Mesenchymal stem cell (in vitro differentiated cells and primary cell): ENCODE results near the gene SP1.

Experiments used
- DNase-seq: peaks from one replicate; pipeline ENCODE4 v3.0.0-alpha.2; 2013
- H2AFZ ChIP-seq: one replicate; pipeline ENCODE4 v1.6.1; 2013; ENCODE audit warnings: low read depth, mild to moderate bottlenecking, control low read depth, inconsistent platforms, low read length, moderate library complexity
- H2AK5ac ChIP-seq: 2 replicates; pipeline ENCODE4 v1.6.1; 2013; ENCODE audit warnings: low read length, moderate library complexity, mild to moderate bottlenecking, inconsistent platforms; ENCODE audit not compliant: severe bottlenecking
- H2BK120ac ChIP-seq: one replicate; pipeline ENCODE4 v1.6.1; 2013; ENCODE audit warnings: low read depth, mild to moderate bottlenecking, inconsistent platforms, low read length, moderate library complexity
- H2BK12ac ChIP-seq, 2 experiments: one replicate each; pipeline ENCODE4 v1.6.1; 2013; ENCODE audit warnings: inconsistent platforms in 2 of 2, low read length in 2 of 2, mild to moderate bottlenecking in 2 of 2, moderate library complexity in 2 of 2, control low read depth in 1 of 2
- H2BK15ac ChIP-seq: one replicate; pipeline ENCODE4 v1.6.1; 2013; ENCODE audit warnings: mild to moderate bottlenecking, low read depth, inconsistent platforms; ENCODE audit not compliant: poor library complexity, severe bottlenecking
- H2BK5ac ChIP-seq: 2 replicates; pipeline ENCODE4 v1.6.1; 2013; ENCODE audit warnings: low read depth, mild to moderate bottlenecking, low read length, control low read depth, inconsistent platforms; ENCODE audit not compliant: poor library complexity, severe bottlenecking
- H3K14ac ChIP-seq, 2 experiments: one replicate each; pipeline ENCODE4 v1.6.1; 2013; ENCODE audit warnings: inconsistent platforms in 2 of 2, low read length in 2 of 2, control low read depth in 1 of 2, mild to moderate bottlenecking in 1 of 2, moderate library complexity in 1 of 2
- H3K18ac ChIP-seq, 2 experiments: one replicate each; pipeline ENCODE4 v1.6.1; 2013; ENCODE audit warnings: inconsistent platforms in 2 of 2, low read length in 2 of 2, control low read depth in 1 of 2, low read depth in 1 of 2, mild to moderate bottlenecking in 1 of 2
- H3K23ac ChIP-seq, 2 experiments: one replicate each; pipeline ENCODE4 v1.6.1; 2013; ENCODE audit warnings: inconsistent platforms in 2 of 2, low read length in 2 of 2, mild to moderate bottlenecking in 2 of 2, moderate library complexity in 2 of 2, control low read depth in 1 of 2
- H3K27ac ChIP-seq: 2 replicates; pipeline ENCODE4 v1.5.1; 2013; ENCODE audit warnings: mild to moderate bottlenecking, moderate library complexity, low read length, control low read depth, inconsistent platforms; ENCODE audit not compliant: poor library complexity, severe bottlenecking
- H3K27me3 ChIP-seq, 2 experiments: 2 replicates each; pipeline versions ENCODE4 v1.6.1 to v1.7.0; 2013; ENCODE audit warnings: low read length in 2 of 2, mild to moderate bottlenecking in 2 of 2, moderate library complexity in 2 of 2, control low read depth in 1 of 2, inconsistent platforms in 1 of 2; ENCODE audit not compliant: control insufficient read depth in 1 of 2, insufficient read depth in 1 of 2
- H3K36me3 ChIP-seq, 2 experiments: 2 replicates each; pipeline versions ENCODE4 v1.6.1 to v1.7.0; 2013; ENCODE audit warnings: low read length in 2 of 2, control low read depth in 1 of 2, inconsistent platforms in 1 of 2, low read depth in 1 of 2, mild to moderate bottlenecking in 1 of 2; ENCODE audit not compliant: insufficient read depth in 2 of 2, control insufficient read depth in 1 of 2
- H3K4ac ChIP-seq, 2 experiments: one replicate each; pipeline ENCODE4 v1.6.1; 2013; ENCODE audit warnings: inconsistent platforms in 2 of 2, low read length in 2 of 2, mild to moderate bottlenecking in 2 of 2, moderate library complexity in 2 of 2, control low read depth in 1 of 2, low read depth in 1 of 2
- H3K4me1 ChIP-seq: 2 replicates; pipeline ENCODE4 v1.6.1; 2013; ENCODE audit warnings: low read depth, low read length, control low read depth; ENCODE audit not compliant: control insufficient read depth, insufficient read depth
- H3K4me2 ChIP-seq: 2 replicates; pipeline ENCODE4 v1.6.1; 2013; ENCODE audit warnings: low read length, mild to moderate bottlenecking, inconsistent platforms; ENCODE audit not compliant: poor library complexity, severe bottlenecking
- H3K4me3 ChIP-seq, 2 experiments: 2 replicates each; pipeline versions ENCODE4 v1.5.1 to v1.7.0; 2013; ENCODE audit warnings: low read length in 2 of 2, mild to moderate bottlenecking in 2 of 2, control low read depth in 1 of 2, low read depth in 1 of 2; ENCODE audit not compliant: insufficient read depth in 1 of 2
- H3K79me1 ChIP-seq: replicated peaks from 2 replicates; pipeline ENCODE4 v1.6.1; 2013; ENCODE audit warnings: mild to moderate bottlenecking, control low read depth, low read length, inconsistent platforms; ENCODE audit not compliant: poor library complexity, severe bottlenecking
- H3K9ac ChIP-seq: 2 replicates; pipeline ENCODE4 v1.7.0; 2013; ENCODE audit warnings: mild to moderate bottlenecking, low read length, moderate library complexity
- H3K9me3 ChIP-seq: 2 replicates; pipeline ENCODE4 v1.7.0; 2013; ENCODE audit warnings: mild to moderate bottlenecking, low read length; ENCODE audit not compliant: control insufficient read depth
- H4K8ac ChIP-seq: one replicate; pipeline ENCODE4 v1.6.1; 2013; ENCODE audit warnings: inconsistent platforms, mild to moderate bottlenecking, low read length, moderate library complexity
- H4K91ac ChIP-seq: one replicate; pipeline ENCODE4 v1.6.1; 2013; ENCODE audit warnings: mild to moderate bottlenecking, low read length, inconsistent platforms
- whole genome bisulfite sequencing: methylation state at CpG from one replicate; pipeline ENCODE4 v1.1.7; 2013; ENCODE audit warnings: mixed read lengths; 5-methylcytosine and 5-hydroxymethylcytosine counted together

Gene SP1

DNA sequence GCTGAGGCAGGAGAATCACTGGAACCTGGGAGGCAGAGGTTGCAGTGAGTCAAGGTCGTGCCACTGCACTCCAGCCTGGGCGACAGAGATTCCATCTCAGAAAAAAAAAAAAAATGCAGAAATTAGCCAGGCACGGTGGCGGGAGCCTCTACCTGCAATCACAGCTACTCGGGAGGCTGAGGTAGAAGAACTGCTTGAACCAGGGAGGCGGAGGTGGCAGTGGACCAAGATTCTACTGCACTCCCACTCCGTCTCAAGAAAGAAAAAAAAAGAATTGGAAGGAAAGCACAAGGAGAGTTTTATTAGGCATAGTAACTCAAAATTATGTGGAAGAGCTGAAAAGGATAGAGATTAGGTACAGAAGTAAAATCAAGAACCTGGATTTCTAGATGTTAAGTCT is 22.9 kb downstream of the SP1 start:
- peaks cover 16 to 30% of the 10 kb centered on the region in 2 experiments for H3K36me3 ChIP-seq
- no peak overlapping the region for H2BK120ac ChIP-seq
- no peak overlapping the region for H3K4ac ChIP-seq
- no peak overlapping the region for H3K27ac ChIP-seq
- DNase-seq, result no peak
- no peaks in the 10 kb centered on the region for H3K9me3 ChIP-seq
- no peaks in the 10 kb centered on the region for H3K4me1 ChIP-seq
- 100% methylated on average over 7 of the region's 7 CpGs for WGBS
- no peak overlapping the region for H3K9ac ChIP-seq
- H3K14ac ChIP-seq, result no peak overlapping the region
- no peak overlapping the region for H2AFZ ChIP-seq
- no peak overlapping the region for H3K4me3 ChIP-seq
- no peak overlapping the region for H4K8ac ChIP-seq
- H3K4me2 ChIP-seq, result no peak overlapping the region
- H3K27me3 ChIP-seq, result no peaks in the 10 kb centered on the region
- H3K23ac ChIP-seq, result no peak overlapping the region
- H3K18ac ChIP-seq, result no peak overlapping the region
- H2BK5ac ChIP-seq, result no peak overlapping the region
- H2BK12ac ChIP-seq, result no peak overlapping the region
- no peak overlapping the region for H2AK5ac ChIP-seq
- peaks cover 20% of the 10 kb centered on the region for H3K79me1 ChIP-seq
- no peak overlapping the region for H4K91ac ChIP-seq
- H2BK15ac ChIP-seq, result no peak overlapping the region

DNA sequence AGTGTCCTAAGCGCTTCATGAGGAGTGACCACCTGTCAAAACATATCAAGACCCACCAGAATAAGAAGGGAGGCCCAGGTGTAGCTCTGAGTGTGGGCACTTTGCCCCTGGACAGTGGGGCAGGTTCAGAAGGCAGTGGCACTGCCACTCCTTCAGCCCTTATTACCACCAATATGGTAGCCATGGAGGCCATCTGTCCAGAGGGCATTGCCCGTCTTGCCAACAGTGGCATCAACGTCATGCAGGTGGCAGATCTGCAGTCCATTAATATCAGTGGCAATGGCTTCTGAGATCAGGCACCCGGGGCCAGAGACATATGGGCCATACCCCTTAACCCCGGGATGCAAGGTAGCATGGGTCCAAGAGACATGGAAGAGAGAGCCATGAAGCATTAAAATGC is 31.0 kb downstream of the SP1 start:
- Histone ChIP-seq H3K36me3 (peaks cover 33 to 54% of the 10 kb centered on the region in 2 experiments), H3K4me2 (no peak overlapping the region), H3K27me3 (no peaks in the 10 kb centered on the region), H3K4ac (no peak overlapping the region), H2BK15ac (no peak overlapping the region), H2AFZ (no peak overlapping the region), H4K8ac (no peak overlapping the region), H3K4me1 (no peaks in the 10 kb centered on the region), H3K27ac (no peak overlapping the region), H2BK5ac (no peak overlapping the region), H2BK12ac (no peak overlapping the region), H2BK120ac (no peak overlapping the region), H2AK5ac (no peak overlapping the region), H3K14ac (no peak overlapping the region), H4K91ac (no peak overlapping the region), H3K4me3 (no peak overlapping the region), H3K9me3 (no peaks in the 10 kb centered on the region), H3K9ac (no peak overlapping the region), H3K18ac (no peak overlapping the region), H3K79me1 (peaks cover 15% of the 10 kb centered on the region), H3K23ac (no peak overlapping the region)
- 99% methylated on average over 5 of the region's 5 CpGs for WGBS
- no peak for DNase-seq

DNA sequence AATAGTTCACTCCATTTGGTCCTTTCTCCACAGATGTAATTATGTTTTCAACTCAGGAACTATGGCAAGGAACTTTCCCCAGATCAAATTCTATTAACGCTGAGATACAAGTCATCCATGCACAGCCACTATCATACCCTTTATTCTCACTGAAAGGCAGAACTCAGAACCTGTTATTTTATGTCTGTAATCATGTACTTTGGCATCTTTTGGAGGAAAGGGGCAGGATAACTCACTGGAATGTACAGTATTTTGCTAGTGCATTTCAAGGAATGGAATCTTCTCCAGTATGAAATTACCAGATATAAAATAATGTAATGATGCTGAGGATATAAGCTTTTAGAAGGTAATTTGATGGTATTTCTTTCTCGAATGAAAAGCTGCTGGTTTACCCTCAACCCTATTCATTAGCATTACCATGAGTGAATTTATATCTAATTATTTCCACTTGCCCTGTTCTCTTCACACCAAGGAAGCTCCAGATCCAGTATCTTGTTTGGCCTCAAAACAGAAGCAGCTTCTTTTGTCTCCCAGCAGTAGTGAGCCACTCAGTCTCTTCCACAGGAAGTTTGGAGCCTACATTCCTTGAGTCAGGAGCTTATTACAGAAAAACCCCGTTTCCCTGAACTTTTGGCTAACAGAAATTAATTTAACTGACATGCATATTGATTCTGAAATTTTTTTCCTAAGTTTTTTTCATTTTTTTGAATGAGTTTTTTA is 33.7 kb downstream of the SP1 start:
- Histone ChIP-seq H3K4me2 (no peak overlapping the region), H3K4me1 (peaks cover 7% of the 10 kb centered on the region)

DNA sequence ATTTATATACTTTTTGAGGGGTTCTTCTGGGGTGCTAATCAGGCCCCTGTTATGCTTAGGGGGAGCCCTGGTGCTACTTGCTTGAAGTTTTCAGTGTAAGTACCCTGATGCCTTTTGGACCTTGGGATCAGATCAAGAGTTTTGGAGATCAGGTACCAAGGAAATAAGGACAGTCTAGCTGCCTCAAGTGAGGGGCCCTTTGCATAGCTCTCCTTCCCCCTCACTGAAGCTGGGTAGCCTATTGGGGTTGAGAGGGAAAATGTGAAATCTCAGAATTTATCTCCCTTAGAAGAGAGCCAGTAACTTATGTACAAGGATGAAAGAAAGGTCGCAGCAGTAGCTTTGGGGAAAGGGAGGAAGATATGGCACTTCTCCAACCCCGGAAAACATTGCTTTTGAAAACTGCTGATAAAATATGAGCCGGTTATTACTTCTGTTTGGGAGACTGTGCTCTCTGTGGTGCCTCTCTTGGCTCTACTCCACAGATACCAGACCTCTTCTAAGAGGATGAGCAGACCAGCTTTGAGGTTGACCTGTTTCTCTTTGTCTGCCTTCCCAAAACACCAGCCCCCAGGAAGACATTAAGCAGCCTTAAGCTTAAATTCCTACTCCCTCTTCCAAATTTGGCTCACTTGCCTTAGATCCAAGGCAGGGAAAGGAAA is 34.9 kb downstream of the SP1 start:
- Histone ChIP-seq H2AK5ac (no peak overlapping the region), H2BK120ac (no peak overlapping the region), H3K23ac (no peak overlapping the region), H2BK15ac (no peak overlapping the region), H3K4me3 (no peak overlapping the region), H4K8ac (no peak overlapping the region), H3K18ac (no peak overlapping the region), H3K14ac (no peak overlapping the region), H3K4me2 (no peak overlapping the region), H3K9me3 (no peaks in the 10 kb centered on the region), H2BK5ac (no peak overlapping the region), H3K4ac (no peak overlapping the region), H3K9ac (peak overlapping the region; percentile 2), H3K79me1 (peaks cover 4% of the 10 kb centered on the region), H3K36me3 (peaks cover 11 to 33% of the 10 kb centered on the region in 2 experiments), H3K4me1 (peaks cover 7% of the 10 kb centered on the region), H2AFZ (no peak overlapping the region), H4K91ac (no peak overlapping the region), H3K27ac (no peak overlapping the region), H2BK12ac (no peak overlapping the region), H3K27me3 (no peaks in the 10 kb centered on the region)
- WGBS, result 96% methylated on average over 3 of the region's 3 CpGs
- no peak for DNase-seq

More for the DNA sequence above, 33.7 kb downstream of the SP1 start:
- DNase-seq, result no peak
- Histone ChIP-seq H3K36me3 (peaks cover 23 to 45% of the 10 kb centered on the region in 2 experiments), H2AK5ac (no peak overlapping the region), H2BK12ac (no peak overlapping the region), H3K4me3 (peak overlapping the region in 1 of 2 experiments; percentile 52), H3K4ac (no peak overlapping the region), H2BK5ac (no peak overlapping the region), H3K27me3 (no peaks in the 10 kb centered on the region), H4K8ac (no peak overlapping the region), H3K79me1 (peaks cover 7% of the 10 kb centered on the region), H3K14ac (no peak overlapping the region), H3K9me3 (no peaks in the 10 kb centered on the region), H3K18ac (no peak overlapping the region), H2BK120ac (no peak overlapping the region), H3K23ac (no peak overlapping the region), H3K27ac (no peak overlapping the region), H3K9ac (peak overlapping the region; percentile 58), H2AFZ (no peak overlapping the region), H2BK15ac (no peak overlapping the region), H4K91ac (no peak overlapping the region)
- WGBS, result 100% methylated on average over 2 of the region's 3 CpGs
